ENCODE data around the gene GLP2R. TPM values are rescaled to one million over a fixed set of nuclear protein-coding genes. Genes with fewer than 3 reads are reported as not detected.

GLP2R gene
- total and polyA plus RNA-seq, 2 experiments from 2014 or later: not detected

GRCh38 chr17:9938764-9939163 lies 113.0 kb downstream of the GLP2R start:
- H3K4me3 Mint-ChIP-seq: no peak overlapping the region
- ATAC-seq: no peak

More at GRCh38 chr17:9938764-9939163, 113.0 kb downstream of the GLP2R start:
- no peak overlapping the region for H2AFZ ChIP-seq
- no peaks in the 10 kb centered on the region for H4K20me1 ChIP-seq (replicated peaks; ENCODE audit: insufficient read depth)
- H3K27ac ChIP-seq (ENCODE audit: low read depth): no peak overlapping the region
- Mint-ChIP-seq H3K27ac (no peak overlapping the region), H3K9me3 (no peaks in the 10 kb centered on the region; the same call in 2 of the 3 replicates), H3K4me1 (no peaks in the 10 kb centered on the region), H3K27me3 (ENCODE audit: insufficient read depth, low read depth, poor library complexity) (peaks cover 3% of the 10 kb centered on the region), H3K36me3 (ENCODE audit: low read depth) (peaks cover 8% of the 10 kb centered on the region; the same call in 2 of the 3 replicates)
- no peaks in the 10 kb centered on the region for H3K79me2 ChIP-seq (replicated peaks; ENCODE audit: insufficient read depth)
- TF ChIP-seq EZH2phosphoT487 (IDR thresholded peaks at IDR 0.05; ENCODE audit: unreplicated experiment) (no peak), NANOG (IDR thresholded peaks at IDR 0.05; ENCODE audit: borderline replicate concordance) (no peak), ZNF331 (CRISPR knock-in tag; IDR thresholded peaks at IDR 0.05; ENCODE audit: low read depth) (no peak), ZNF114 (CRISPR knock-in tag; IDR thresholded peaks at IDR 0.05) (no peak), POLR2AphosphoS5 (IDR thresholded peaks at IDR 0.05; ENCODE audit: low read depth) (no peak), ZNF462 (CRISPR knock-in tag; IDR thresholded peaks at IDR 0.05) (no peak), EZH2 (IDR thresholded peaks at IDR 0.05; ENCODE audit: low read depth, unreplicated experiment) (no peak), REST (IDR thresholded peaks at IDR 0.05; ENCODE audit: unreplicated experiment) (no peak)
- DNase-seq (ENCODE audit: low spot score): no peak
- H3K27me3 ChIP-seq (ENCODE audit: insufficient read depth): no peaks in the 10 kb centered on the region
- H3K9me2 ChIP-seq (ENCODE audit: insufficient read depth): no peaks in the 10 kb centered on the region
- no peak overlapping the region for H3K4me2 ChIP-seq
- H3F3A ChIP-seq (replicated peaks; ENCODE audit: low read depth): no peaks in the 10 kb centered on the region
- H3K4me1 ChIP-seq (ENCODE audit: insufficient read depth): no peaks in the 10 kb centered on the region
- no peaks in the 10 kb centered on the region for H3K36me3 ChIP-seq (ENCODE audit: insufficient read depth)
- H3K4me3 ChIP-seq: no peak overlapping the region
